Activated CD4-positive, alpha-beta T cell treated with anti-CD3 and anti-CD28 coated beads for 36 hours (primary cell): ENCODE measurements around the gene PRKAG2. TPM values are rescaled to one million over a fixed set of nuclear protein-coding genes. Genes with fewer than 3 reads are reported as not detected.
"Not testable (repeated sequence)": the region's sequence is repeated elsewhere in the genome, so short reads cannot be mapped to it uniquely, and the experiment has no call there.

Experiments
- ATAC-seq: fragments of 200-7000 bp; cut with Tn5 transposase; one replicate; pipeline ENCODE4 v1.10.0; 2021; ENCODE audit warnings: mild to moderate bottlenecking, moderate library complexity
- CTCF ChIA-PET: fragments of 350-600 bp; sonication (Branson Sonifier 250); formaldehyde crosslinking; loops from one replicate; lab custom pipeline; 2021; ENCODE audit warnings: antibody characterized with exemption; lab: Charles Lee
- POLR2A ChIA-PET: fragments of 350-600 bp; sonication (Branson Sonifier 250); formaldehyde crosslinking; loops from one replicate; lab custom pipeline; 2021; ENCODE audit warnings: antibody characterized with exemption, inconsistent platforms; lab: Charles Lee
- DNase-seq: peaks from one replicate; pipeline ENCODE4 v3.0.0-alpha.2; 2020
- H3K27ac Mint-ChIP-seq: one replicate; pipeline ENCODE4 v1.8.0; 2021; ENCODE audit warnings: mixed read lengths
- H3K27me3 Mint-ChIP-seq: one replicate; pipeline ENCODE4 v1.8.0; 2021; ENCODE audit warnings: mixed read lengths
- H3K36me3 Mint-ChIP-seq: one replicate; pipeline ENCODE4 v1.8.0; 2021; ENCODE audit warnings: low read depth, mixed read lengths
- H3K4me1 Mint-ChIP-seq: one replicate; pipeline ENCODE4 v1.8.0; 2021; ENCODE audit warnings: mixed read lengths
- H3K4me3 Mint-ChIP-seq: one replicate; pipeline ENCODE4 v1.8.0; 2021; ENCODE audit warnings: mild to moderate bottlenecking, moderate library complexity, mixed read lengths
- H3K9me3 Mint-ChIP-seq: one replicate; pipeline ENCODE4 v1.8.0; 2021; ENCODE audit warnings: low read depth, mixed read lengths
- intact Hi-C, 2 experiments: fragments of 100-400 bp; cut with DNase I in 1 of 2; cut with micrococcal nuclease in 1 of 2; formaldehyde crosslinking; loops; one replicate each; pipeline versions ENCODE4 v1.14.2 to v1.15.1; 2022 to 2024; cut with DNase I, micrococcal nuclease
- total RNA-seq, 2 experiments: library from RNA; stranded (reverse); gene quantifications; one replicate each; pipeline ENCODE4 v1.2.3, GENCODE V29; 2021

The PRKAG2 gene
- total RNA-seq, 2 experiments from 2014 or later: 19.6 to 21.5 TPM

- no peaks in the 10 kb centered on the region for H3K36me3 Mint-ChIP-seq
- H3K27ac Mint-ChIP-seq: no peak overlapping the region
- CTCF ChIA-PET: interaction anchor here (0.5 kb wide), 1 partner anchor 182 kb away, joined by 3 read pairs; no protein-coding TSS in a partner anchor
- H3K4me1 Mint-ChIP-seq: peaks cover 14% of the 10 kb centered on the region
- DNase-seq (peak; percentile 16), ATAC-seq (no peak)
- peak overlapping the region; percentile 87 for H3K4me3 Mint-ChIP-seq
- POLR2A ChIA-PET: no interaction called here
- no peaks in the 10 kb centered on the region for H3K27me3 Mint-ChIP-seq
- H3K9me3 Mint-ChIP-seq: no peaks in the 10 kb centered on the region
- intact Hi-C loops: loop anchor here (1.0 to 10.0 kb wide), 12 partner anchors 54 to 559 kb away; partner anchors contain the start of genes GALNT11 (in 2 of the 2), KMT2C (in 1 of the 2) and NUB1 (in 1 of the 2)
Measured at GRCh38 chr7:151877911-151878835, 1.3 kb upstream of the PRKAG2 start.

GRCh38 chr7:151875942-151876898 lies 695 bp downstream of the PRKAG2 start:
- peak; percentile 64 for ATAC-seq
- H3K27ac Mint-ChIP-seq: peak overlapping the region; percentile 82
- ChIA-PET CTCF (interaction anchor here (0.6 to 1.8 kb wide), 7 partner anchors 24 to 243 kb away, joined by 3 to 8 read pairs (median 3); no protein-coding TSS in a partner anchor), POLR2A (interaction anchor here (0.6 kb wide), 2 partner anchors 93 to 546 kb away, joined by 3 read pairs; no protein-coding TSS in a partner anchor)
- peaks cover 19% of the 10 kb centered on the region for H3K4me1 Mint-ChIP-seq
- no peaks in the 10 kb centered on the region for H3K36me3 Mint-ChIP-seq
- intact Hi-C loops: loop anchor here (1.0 to 10.0 kb wide), 15 partner anchors 25 to 588 kb away; partner anchors contain the start of genes GALNT11 (in 1 of the 2), KMT2C (in 1 of the 2) and NUB1 (in 1 of the 2)
- no peaks in the 10 kb centered on the region for H3K27me3 Mint-ChIP-seq
- peak overlapping the region; percentile 87 for H3K4me3 Mint-ChIP-seq
- DNase-seq: peak; percentile 84
- H3K9me3 Mint-ChIP-seq: no peaks in the 10 kb centered on the region

GRCh38 chr7:151874479-151874878 lies 2.4 kb downstream of the PRKAG2 start:
- Mint-ChIP-seq H3K4me3 (peak overlapping the region; percentile 87), H3K4me1 (peaks cover 19% of the 10 kb centered on the region)
- not testable (repeated sequence) for H3K9me3 Mint-ChIP-seq, ATAC-seq, H3K36me3 Mint-ChIP-seq, DNase-seq, H3K27ac Mint-ChIP-seq, H3K27me3 Mint-ChIP-seq
- ChIA-PET CTCF (interaction anchor here (1.1 kb wide), 1 partner anchor 11 kb away, joined by 4 read pairs; no protein-coding TSS in a partner anchor), POLR2A (interaction anchor here (1.1 kb wide), 1 partner anchor 106 kb away, joined by 4 read pairs; no protein-coding TSS in a partner anchor)
- intact Hi-C loops: loop anchor here in 1 of 2 experiments (10.0 kb wide), 1 partner anchor 90 kb away; no protein-coding TSS in a partner anchor

GRCh38 chr7:151873402-151873965 lies 3.4 kb downstream of the PRKAG2 start:
- intact Hi-C loops: loop anchor here in 1 of 2 experiments (10.0 kb wide), 1 partner anchor 89 kb away; no protein-coding TSS in a partner anchor
- ATAC-seq (no peak), DNase-seq (no peak)
- Mint-ChIP-seq H3K27me3 (no peaks in the 10 kb centered on the region), H3K4me1 (peaks cover 19% of the 10 kb centered on the region), H3K4me3 (no peak overlapping the region), H3K9me3 (no peaks in the 10 kb centered on the region), H3K36me3 (no peaks in the 10 kb centered on the region), H3K27ac (peak overlapping the region; percentile 8)
- ChIA-PET POLR2A (no interaction called here), CTCF (no interaction called here)

DNA sequence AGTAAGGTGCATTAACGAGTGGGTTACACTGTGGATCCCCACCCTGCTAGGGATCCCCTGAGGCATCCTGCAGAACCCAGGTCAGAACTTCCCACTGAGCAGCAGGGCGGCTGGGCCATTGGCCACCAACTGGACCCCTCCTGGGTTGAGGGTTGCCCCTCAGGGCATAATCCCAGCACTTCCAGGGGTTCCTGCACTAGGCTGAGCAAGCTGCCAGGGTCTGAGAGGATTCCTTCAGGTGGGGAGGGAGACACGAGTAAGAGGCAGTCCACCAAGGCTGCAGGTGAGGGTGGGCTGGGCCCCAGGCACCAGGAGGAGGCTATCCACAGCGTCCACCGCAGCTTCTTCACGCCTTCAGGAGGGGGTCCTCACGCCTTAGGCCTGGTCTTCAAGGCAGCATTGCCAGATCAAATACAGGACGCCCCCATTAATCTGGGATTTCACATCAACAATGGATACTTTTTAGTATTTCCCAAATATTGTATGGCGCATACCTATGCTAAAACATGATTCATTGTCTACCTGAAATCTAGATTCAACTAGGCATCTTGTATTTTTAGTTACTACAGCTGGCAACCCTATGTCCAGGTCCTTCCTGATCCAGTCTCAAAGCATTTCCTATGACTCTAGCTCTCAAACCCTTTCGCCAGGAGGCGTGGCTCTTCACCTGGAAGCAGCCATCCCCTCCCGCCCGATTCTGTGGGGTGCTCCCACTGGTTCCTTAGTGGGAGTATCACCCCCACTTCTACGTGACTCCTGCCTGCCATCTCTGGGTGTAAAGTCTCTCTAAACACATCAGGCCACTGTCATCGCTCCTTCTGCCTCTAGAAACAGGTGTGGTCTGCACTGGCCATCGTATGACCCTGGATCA lies 4.1 kb downstream of the PRKAG2 start:
- CTCF ChIA-PET: no interaction called here
- H3K27ac Mint-ChIP-seq: peak overlapping the region; percentile 8
- H3K27me3 Mint-ChIP-seq: no peaks in the 10 kb centered on the region
- H3K4me3 Mint-ChIP-seq: no peak overlapping the region
- intact Hi-C loops: loop anchor here in 1 of 2 experiments (10.0 kb wide), 1 partner anchor 88 kb away; no protein-coding TSS in a partner anchor
- no peaks in the 10 kb centered on the region for H3K36me3 Mint-ChIP-seq
- POLR2A ChIA-PET: no interaction called here
- peaks cover 19% of the 10 kb centered on the region for H3K4me1 Mint-ChIP-seq
- no peaks in the 10 kb centered on the region for H3K9me3 Mint-ChIP-seq
- DNase-seq (no peak), ATAC-seq (no peak)

GRCh38 chr7:151871904-151872303 lies 5.0 kb downstream of the PRKAG2 start:
- Mint-ChIP-seq H3K4me1 (peaks cover 19% of the 10 kb centered on the region), H3K9me3 (no peaks in the 10 kb centered on the region), H3K36me3 (no peaks in the 10 kb centered on the region), H3K27me3 (no peaks in the 10 kb centered on the region), H3K4me3 (no peak overlapping the region), H3K27ac (no peak overlapping the region)
- ChIA-PET POLR2A (no interaction called here), CTCF (no interaction called here)
- DNase-seq (no peak), ATAC-seq (no peak)
- intact Hi-C loops: loop anchor here in 1 of 2 experiments (10.0 kb wide), 1 partner anchor 87 kb away; no protein-coding TSS in a partner anchor

DNA sequence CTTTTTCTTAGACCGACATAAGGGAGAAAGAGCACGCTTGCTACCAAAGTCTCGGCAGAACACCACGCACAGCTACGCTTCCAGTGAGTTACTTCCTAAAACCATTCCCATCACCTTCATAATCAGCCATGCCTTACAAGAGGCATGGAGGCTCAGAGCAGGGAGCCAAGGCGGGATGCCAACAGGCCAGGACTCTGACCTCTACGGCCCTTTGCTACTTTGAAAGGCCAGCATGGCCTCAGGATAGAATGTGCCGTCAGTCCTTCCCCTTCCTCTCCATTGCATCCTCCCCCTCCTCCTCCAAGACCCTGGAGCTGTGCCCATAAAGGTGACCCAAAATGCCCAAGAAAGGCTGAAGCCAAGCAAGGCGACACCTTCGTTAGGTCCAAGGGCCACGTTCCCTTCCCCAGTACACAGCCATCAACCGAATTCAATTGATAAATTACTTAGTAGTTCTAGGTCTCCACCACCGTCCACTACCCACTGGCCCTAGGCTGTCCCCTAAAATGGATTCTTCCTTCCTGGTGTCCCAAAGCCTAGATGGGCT lies 5.7 kb downstream of the PRKAG2 start:
- Mint-ChIP-seq H3K27me3 (no peaks in the 10 kb centered on the region), H3K4me1 (peaks cover 19% of the 10 kb centered on the region), H3K27ac (no peak overlapping the region), H3K9me3 (no peaks in the 10 kb centered on the region), H3K36me3 (no peaks in the 10 kb centered on the region), H3K4me3 (no peak overlapping the region)
- no peak for DNase-seq
- no peak for ATAC-seq
- ChIA-PET CTCF (interaction anchor here (0.6 kb wide), 1 partner anchor 626 kb away, joined by 3 read pairs; no protein-coding TSS in a partner anchor), POLR2A (no interaction called here)
- intact Hi-C loops: loop anchor here in 1 of 2 experiments (10.0 kb wide), 1 partner anchor 86 kb away; no protein-coding TSS in a partner anchor

DNA sequence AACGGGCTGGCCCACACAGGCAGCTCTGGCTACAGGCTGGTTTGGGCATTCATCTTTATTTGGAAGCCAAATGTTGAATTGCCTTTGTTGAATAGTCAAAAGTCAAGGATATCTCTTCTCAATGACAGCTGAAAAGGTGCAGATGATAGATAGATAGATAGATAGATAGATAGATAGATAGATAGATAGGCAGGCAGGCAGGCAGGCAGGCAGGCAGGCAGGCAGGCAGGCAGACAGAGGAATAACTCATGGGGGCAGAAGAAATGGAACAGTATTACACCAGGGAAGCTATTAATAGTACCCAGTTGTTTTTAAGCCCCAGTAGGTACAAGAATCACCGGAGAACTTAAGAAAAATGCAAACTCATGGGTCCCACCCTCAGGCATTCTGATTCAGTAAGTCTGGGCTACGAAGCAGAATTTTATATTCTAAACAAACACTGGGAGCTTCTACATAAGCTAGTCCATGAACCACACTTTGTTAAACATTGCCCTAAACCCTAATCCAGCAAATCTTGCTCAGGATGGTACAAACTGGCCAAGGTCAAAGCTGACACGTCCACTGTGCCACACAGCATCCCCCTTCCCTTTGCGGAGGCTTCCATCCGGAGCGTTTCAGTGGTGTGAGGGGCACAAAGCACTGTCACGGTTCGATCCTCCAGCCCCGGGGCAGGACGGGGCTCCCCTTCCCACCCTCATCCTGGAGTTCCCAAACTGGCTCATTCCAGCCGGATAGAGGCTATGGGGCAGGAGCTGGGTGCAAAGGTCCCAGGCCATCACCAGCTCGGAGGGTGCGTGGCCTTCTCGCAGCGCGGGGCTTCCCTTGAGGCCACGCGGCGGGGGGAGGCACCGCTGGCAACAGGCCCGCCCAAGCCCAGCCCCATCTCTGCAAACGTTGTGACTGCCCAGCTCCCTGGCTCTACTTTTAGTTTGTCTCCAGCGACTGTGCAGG lies 6.7 kb downstream of the PRKAG2 start:
- Mint-ChIP-seq H3K4me3 (no peak overlapping the region), H3K27me3 (no peaks in the 10 kb centered on the region), H3K36me3 (no peaks in the 10 kb centered on the region), H3K4me1 (peaks cover 18% of the 10 kb centered on the region), H3K27ac (no peak overlapping the region), H3K9me3 (no peaks in the 10 kb centered on the region)
- POLR2A ChIA-PET: no interaction called here
- DNase-seq (no peak), ATAC-seq (no peak)
- CTCF ChIA-PET: interaction anchor here (0.6 to 0.8 kb wide), 2 partner anchors 86 to 87 kb away, joined by 3 read pairs; no protein-coding TSS in a partner anchor
- intact Hi-C loops: loop anchor here in 1 of 2 experiments (10.0 kb wide), 1 partner anchor 85 kb away; no protein-coding TSS in a partner anchor

DNA sequence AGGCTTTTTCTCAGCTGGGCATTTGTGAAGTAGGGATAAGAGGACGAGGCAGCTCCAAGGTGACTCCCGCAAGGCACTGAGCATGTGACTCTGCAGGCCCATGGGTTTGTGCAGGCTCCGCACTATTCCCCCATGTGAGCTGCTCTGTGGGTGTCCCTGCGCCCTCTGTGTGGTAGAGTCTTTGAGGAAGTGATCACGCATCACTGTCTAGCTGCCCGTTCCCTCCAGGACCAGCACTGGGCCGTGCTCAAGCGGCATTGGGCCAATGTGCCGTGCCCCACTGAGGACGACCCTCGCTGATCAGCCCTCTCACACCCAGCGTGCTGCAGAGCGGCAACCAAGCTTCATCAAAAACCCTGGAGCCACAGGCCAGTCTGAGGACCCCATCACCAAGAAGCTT lies 7.5 kb downstream of the PRKAG2 start:
- CTCF ChIA-PET: interaction anchor here (0.7 to 1.8 kb wide), 3 partner anchors 85 to 236 kb away, joined by 3 to 6 read pairs (median 3); no protein-coding TSS in a partner anchor
- Mint-ChIP-seq H3K4me3 (no peak overlapping the region), H3K36me3 (no peaks in the 10 kb centered on the region), H3K27ac (no peak overlapping the region), H3K4me1 (peaks cover 12% of the 10 kb centered on the region), H3K9me3 (no peaks in the 10 kb centered on the region), H3K27me3 (no peaks in the 10 kb centered on the region)
- ATAC-seq (no peak), DNase-seq (no peak)
- intact Hi-C loops: no loop called here
- POLR2A ChIA-PET: interaction anchor here (0.6 kb wide), 1 partner anchor 15 kb away, joined by 4 read pairs; no protein-coding TSS in a partner anchor
